Neural progenitor cell (in vitro differentiated cells): Measurements from ENCODE around the gene APC.

Source experiments
- EZH2 ChIP-seq: fragments of 200-600 bp; sonication (generic); IDR thresholded peaks from 2 replicates; pipeline ENCODE4 v1.6.1; 2017; ENCODE audit warnings: antibody characterized with exemption, mild to moderate bottlenecking, moderate library complexity
- EZH2phosphoT487 ChIP-seq: fragments of 200-600 bp; sonication (generic); IDR thresholded peaks from 2 replicates; pipeline ENCODE4 v1.6.1; 2017; ENCODE audit warnings: antibody characterized with exemption
- TF ChIP-seq, protein P1 (sequence below): fragments of 200-600 bp; sonication (generic); IDR thresholded peaks from 2 replicates; pipeline ENCODE4 v1.5.1; 2017; ENCODE audit warnings: antibody characterized with exemption, mild to moderate bottlenecking

GRCh38 chr5:112697833-112698232 is 39.9 kb upstream of the APC start:
- TF ChIP-seq, protein P1, sequence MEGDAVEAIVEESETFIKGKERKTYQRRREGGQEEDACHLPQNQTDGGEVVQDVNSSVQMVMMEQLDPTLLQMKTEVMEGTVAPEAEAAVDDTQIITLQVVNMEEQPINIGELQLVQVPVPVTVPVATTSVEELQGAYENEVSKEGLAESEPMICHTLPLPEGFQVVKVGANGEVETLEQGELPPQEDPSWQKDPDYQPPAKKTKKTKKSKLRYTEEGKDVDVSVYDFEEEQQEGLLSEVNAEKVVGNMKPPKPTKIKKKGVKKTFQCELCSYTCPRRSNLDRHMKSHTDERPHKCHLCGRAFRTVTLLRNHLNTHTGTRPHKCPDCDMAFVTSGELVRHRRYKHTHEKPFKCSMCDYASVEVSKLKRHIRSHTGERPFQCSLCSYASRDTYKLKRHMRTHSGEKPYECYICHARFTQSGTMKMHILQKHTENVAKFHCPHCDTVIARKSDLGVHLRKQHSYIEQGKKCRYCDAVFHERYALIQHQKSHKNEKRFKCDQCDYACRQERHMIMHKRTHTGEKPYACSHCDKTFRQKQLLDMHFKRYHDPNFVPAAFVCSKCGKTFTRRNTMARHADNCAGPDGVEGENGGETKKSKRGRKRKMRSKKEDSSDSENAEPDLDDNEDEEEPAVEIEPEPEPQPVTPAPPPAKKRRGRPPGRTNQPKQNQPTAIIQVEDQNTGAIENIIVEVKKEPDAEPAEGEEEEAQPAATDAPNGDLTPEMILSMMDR: no peak
- TF ChIP-seq EZH2 (no peak), EZH2phosphoT487 (no peak)
